RCC 7860 (cell line): Measurements from ENCODE around the gene TIMM44.

Experiments
- DNase-seq: peaks from one replicate; pipeline ENCODE4 v3.0.0-alpha.2; 2015; ENCODE audit warnings: low spot score
- FAIRE-seq: peaks from 2 replicates; lab custom pipeline; 2012; peaks lifted over from hg19 to GRCh38; lab: Jason Lieb, UNC

Gene TIMM44

DNA sequence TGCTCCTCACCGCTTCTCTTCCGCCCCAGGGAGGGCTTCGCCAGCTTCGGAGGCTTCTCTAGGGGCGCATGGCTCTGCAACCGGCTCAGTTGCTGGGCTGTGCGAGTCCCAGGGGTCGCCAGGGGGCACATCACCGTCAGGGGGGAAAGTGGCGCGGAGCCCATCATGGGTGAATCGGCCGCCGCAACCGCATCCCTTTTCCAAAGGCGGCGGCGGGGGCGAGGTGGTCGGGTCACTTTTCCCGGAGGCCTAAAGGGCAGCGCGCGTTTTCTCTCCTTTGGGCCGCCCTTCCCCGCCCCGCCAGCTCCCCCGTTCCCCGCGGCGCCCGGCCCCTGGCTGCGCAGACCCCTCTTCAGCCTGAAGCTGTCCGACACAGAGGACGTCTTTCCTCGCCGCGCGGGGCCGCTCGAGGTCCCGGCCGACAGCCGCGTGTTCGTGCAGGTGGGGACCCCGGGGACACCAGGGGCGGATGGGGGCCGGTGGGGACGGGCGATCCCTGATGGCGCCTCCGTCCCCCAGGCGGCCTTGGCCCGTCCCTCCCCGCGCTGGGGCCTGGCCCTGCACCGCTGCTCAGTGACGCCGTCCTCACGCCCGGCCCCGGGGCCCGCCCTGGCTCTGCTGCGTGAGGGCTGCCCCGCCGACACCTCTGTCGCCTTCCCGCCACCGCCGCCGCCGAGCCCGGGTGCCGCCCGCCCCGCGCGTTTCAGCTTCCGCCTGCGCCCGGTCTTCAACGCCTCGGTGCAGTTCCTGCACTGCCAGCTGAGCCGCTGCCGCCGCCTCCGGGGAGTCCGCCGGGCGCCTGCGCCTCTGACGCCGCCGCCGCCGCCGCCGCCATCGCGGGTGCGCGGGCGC, 27.1 kb downstream of the TIMM44 start:
- FAIRE-seq (no peak), DNase-seq (no peak)

DNA sequence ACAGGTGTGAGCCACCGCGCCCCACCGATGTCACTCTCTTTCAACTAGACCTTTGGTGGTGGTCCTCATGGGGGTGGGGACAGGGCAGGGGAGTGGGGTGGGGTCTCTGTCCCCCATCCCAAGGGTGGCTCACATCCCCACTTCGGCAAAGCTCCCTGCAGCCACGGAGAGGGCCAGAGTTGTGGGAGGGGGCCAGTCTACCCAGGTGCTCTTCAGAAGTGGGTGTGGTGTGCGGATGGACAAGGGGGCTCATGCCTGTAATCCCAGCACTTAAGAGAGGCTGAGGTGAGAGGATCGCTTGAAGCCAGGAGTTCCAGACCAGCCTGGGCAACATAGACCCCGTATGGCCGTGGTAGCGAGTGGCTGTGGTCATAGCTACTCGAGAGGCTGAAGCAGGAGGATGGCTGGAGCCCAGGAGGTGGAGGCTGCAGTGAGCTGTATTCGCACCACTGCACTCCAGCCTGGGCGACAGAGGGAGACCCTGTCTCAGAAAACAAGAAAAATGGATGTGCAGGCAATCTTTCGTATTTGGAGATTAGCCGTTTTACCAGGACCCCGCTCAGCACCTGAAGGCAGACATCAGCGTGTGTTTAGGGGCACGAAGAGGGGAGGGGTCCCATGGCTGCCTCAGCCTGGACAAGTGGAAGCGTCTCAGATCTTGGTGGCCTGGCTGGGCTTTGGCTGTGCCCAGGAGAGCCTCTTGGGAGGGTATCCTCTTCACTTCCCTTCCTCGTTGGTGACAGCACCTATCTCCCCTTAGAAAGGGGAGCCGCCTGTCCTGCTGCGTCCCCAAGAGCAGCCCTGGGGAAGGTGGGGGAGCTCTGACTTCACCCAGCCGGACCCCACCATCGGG, 28.0 kb downstream of the TIMM44 start:
- DNase-seq (no peak), FAIRE-seq (no peak)

GRCh38 chr19:7914598-7915045, 28.8 kb downstream of the TIMM44 start, which contains the start of gene TGFBR3L:
Gene TGFBR3L (plus strand): TSS chr19:7914830.
- no peak for DNase-seq

DNA sequence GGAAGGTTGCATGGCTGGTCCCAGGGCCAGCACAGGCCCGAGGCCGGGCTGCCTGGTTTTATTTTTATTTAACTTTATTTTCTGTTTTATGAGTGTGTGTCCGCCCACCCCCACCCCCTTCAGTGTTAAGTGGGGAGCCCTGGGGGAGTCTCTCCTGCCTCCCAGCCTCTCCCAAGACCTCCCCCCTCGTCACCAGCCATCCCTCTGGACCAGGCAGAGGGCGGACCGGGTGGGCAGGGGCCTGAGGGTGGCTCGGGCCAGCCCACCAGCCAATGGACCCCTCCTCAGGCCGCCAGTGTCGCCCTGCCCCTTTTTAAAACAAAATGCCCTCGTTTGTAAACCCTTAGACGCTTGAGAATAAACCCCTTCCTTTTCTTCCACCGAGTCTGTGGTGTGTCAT, 29.4 kb downstream of the TIMM44 start:
- DNase-seq (no peak), FAIRE-seq (no peak)

More at GRCh38 chr19:7914598-7915045, 28.8 kb downstream of the TIMM44 start, which contains the start of gene TGFBR3L:
- no peak for FAIRE-seq

DNA sequence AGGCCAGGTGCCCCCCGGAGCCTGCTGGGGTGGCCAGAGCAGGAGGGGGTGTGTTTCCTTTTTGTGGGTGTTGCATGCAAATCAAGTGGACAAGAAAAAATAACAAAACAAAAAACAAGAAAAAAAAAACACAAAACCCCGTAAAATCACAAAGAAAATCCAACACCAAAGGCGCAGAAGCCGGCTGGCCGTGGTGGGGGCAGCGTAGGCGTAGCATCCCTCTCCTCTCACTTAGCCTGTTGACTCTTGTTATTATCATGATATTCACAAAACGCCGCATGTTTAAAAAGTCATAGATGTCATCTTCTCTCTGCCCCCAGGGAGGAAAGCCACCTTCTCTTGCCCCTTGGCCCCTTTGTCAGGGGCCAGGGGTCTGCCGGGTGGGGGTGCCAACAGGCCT, 29.8 kb downstream of the TIMM44 start:
- DNase-seq: no peak
- no peak for FAIRE-seq

DNA sequence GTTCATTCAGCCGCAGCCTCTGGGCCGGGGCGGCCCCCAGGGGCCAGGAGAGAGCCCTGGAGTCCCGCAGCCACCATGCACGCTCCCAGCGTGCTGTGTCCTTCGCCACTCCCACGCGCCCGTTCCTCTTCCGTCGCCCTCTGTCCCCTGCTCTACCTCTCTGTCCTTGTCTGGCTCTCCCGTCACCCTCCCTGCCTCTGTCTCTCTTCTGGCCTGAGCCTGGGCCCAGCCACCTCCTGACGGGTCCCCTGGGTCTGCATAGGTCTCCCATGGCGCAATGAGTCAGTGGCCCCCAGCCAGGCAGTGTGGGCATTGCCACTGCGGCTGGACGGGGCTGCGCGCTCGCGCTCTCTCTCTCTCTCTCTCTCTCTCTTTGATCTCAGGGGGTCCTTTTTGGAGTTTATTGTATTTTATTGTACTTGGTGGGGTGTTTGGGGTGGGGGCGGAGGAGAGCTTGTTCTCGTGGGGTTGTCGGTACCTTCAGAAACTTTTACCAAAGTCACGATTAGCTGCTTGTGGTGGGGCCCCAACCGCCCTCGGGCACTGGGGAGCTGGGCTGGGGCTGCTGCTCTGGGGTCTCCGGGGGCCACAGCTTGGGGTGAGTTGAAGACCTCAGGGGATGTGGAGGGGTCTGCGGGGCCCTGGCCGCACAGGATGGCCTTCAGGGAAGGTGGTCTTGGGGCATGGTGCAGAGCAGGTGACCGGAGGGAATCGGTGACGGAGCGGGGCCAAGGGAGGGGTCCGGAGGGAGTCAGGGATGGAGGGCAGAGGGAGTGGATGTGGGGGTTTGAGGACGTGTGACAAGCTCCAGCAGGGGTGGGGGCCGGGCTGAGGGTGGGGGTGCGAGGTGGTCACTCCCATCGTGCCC, 30.5 kb downstream of the TIMM44 start:
- FAIRE-seq: no peak
- no peak for DNase-seq

DNA sequence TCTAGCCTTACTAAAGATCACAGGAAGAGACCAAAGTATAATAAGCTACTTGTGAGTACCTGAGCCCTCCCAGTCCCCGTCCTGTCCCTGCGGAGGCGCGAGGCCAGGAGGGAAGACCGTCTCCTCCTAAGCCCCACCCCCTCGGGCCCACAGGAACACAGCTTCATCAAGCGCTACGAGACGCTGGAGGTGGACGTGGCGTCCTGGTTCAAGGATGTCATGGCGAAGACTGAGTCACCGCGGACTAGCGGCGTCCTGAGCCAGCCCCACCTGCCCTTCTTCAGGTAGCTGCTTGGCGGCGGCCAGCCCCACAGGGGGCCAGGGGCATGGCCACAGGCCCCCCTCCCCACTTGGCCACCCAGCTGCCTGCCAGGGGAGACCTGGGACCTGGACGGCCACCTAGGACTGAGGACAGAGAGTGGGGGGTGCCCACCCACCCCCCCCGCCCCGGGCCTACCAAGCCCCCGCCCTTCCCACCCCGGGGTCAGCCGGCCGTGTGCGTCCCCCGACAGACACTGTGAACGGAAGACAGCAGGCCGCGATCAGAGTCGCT, 31.2 kb downstream of the TIMM44 start:
- FAIRE-seq (no peak), DNase-seq (no peak)

GRCh38 chr19:7911508-7912143, 31.8 kb downstream of the TIMM44 start:
- DNase-seq (no peak), FAIRE-seq (no peak)

GRCh38 chr19:7910321-7911161, 32.9 kb downstream of the TIMM44 start:
- DNase-seq (no peak), FAIRE-seq (no peak)

GRCh38 chr19:7909471-7910067, 33.9 kb downstream of the TIMM44 start:
- FAIRE-seq (no peak), DNase-seq (no peak)

DNA sequence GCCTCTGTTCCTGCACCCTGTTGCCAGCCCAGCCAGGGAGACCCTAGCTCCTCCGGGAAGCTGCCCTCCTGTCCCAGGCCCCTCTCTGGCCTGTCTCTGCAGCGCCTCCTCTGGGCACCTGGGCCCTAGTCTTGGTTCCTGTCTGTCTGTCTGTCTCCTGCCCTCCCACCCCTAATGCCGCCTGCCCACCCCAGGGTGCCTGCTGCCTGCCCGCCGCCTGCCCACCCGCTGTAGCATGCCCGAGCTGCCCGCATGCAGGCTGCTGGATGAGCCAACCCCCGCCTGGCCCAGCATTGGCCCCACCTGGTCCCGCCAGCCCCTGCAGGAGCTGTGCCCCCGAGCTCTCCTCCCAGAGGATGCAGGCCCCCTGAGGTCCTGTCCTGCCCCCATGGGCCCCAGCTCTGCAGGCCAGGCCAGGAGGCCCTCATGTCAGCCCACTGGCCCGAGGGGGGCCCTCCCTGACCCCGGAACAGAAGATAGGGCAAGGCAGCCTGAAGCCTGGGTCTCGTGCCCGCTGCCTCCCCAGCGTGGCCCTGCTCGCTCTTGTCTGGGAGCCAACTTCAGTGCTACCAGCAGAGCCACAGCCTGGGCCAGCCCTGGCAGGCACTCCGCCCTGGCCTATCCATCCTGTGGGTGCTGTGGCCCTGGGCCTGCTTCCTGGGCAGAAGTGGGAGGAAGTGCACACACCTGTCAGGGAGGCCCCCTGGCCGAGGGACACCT, 34.6 kb downstream of the TIMM44 start:
- no peak for DNase-seq
- no peak for FAIRE-seq

- no peak for FAIRE-seq
- no peak for DNase-seq
These were observed 35.3 kb downstream of the TIMM44 start for GRCh38 chr19:7908078-7908699.

DNA sequence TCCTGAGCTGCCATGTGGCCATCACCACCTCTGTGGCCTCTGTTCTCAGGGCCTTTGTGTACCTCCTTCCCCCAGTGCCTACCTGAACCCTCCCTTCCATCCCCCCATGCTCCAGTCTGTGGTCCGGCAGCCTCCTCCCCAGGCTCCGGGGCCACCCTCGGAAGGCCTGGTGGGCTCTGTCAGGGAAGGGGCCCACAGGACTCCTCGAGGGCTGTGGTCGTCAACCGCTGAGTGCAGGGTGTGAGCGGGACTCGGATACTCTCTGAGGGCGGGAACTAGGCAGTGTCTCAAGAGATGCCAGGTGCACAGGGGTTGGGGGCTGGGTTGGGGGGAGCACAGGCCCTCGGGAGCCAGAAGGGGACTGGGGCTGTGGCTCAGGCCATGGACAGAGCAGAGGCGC, 35.9 kb downstream of the TIMM44 start:
- DNase-seq: no peak
- FAIRE-seq: no peak

GRCh38 chr19:7907122-7907521, 36.3 kb downstream of the TIMM44 start:
- DNase-seq: no peak
- FAIRE-seq: no peak

DNA sequence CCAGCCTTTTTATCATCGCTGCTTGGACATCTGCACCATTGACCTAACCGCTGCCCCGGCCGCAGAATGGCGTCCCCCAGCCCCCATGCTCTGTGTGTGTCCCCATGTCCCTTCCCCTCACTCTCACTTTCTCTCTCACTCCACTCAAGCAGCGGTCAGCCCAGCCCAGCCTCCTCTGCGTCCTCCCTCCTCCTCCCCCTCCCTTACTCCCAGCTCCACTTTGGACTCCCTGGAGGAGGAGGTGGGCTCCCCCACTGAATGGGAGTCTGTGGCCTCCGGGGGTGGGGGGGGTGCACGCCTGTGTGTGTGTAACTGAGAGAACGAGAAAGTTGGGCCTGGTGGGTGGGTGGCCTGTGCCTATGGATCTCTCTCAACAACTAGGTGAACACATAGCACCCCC, 37.6 kb downstream of the TIMM44 start:
- DNase-seq (no peak), FAIRE-seq (no peak)

- FAIRE-seq: no peak
- no peak for DNase-seq
These were observed 38.2 kb downstream of the TIMM44 start for GRCh38 chr19:7905268-7905667.
